Dermis microvascular lymphatic vessel endothelial cell (primary cell): ENCODE data around the gene GAPT. TPM values are rescaled to one million over a fixed set of nuclear protein-coding genes. Genes with fewer than 3 reads are reported as not detected.
"Not testable (repeated sequence)": the region's sequence is repeated elsewhere in the genome, so short reads cannot be mapped to it uniquely, and the experiment has no call there.

ENCODE experiments used
- DNase-seq, 2 donors: peaks; one replicate each; pipeline versions ENCODE4 v3.0.0 to v3.0.0-alpha.2; 2010; ENCODE audit warnings: low read depth in 2 of 2
- total RNA-seq: library from RNA; depleted of rRNA; stranded (reverse); fragments of >200 nt; gene quantifications from 2 replicates; pipeline ENCODE4 v1.2.1, GENCODE V29; 2014

Gene GAPT
- total RNA-seq, 1 donor from 2014 or later: not detected

DNA sequence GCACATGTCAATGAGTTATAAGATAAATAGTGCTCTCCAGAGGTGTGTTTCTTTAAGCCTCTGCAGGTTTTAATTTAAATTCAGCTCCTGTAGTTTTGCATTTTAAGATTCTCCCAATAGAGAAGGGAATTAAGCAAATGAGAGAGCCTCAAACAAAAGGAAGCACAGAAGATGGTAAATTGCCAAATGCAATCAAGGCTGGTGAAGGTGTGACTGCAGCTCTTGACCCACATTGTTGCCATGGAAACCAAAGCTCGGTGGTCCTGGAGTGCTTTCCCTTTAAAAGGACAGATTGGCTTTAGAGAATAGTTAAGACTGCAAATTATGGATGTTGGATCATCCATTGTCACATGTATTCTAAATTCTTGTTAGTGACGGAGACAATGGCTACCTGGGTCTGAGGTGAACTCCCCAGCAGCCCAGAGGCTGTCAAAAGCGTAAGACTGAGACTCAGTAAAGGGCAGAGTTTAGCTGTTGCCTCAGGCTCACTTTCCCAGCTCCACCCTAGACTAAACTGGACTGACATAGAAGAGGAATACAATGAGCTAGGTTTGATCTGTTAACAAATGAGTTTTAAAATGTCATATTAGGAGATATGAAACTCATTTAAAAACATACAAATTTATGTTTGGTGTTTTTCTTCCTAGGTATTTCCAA, 12.3 kb downstream of the GAPT start:
- no peak for DNase-seq

DNA sequence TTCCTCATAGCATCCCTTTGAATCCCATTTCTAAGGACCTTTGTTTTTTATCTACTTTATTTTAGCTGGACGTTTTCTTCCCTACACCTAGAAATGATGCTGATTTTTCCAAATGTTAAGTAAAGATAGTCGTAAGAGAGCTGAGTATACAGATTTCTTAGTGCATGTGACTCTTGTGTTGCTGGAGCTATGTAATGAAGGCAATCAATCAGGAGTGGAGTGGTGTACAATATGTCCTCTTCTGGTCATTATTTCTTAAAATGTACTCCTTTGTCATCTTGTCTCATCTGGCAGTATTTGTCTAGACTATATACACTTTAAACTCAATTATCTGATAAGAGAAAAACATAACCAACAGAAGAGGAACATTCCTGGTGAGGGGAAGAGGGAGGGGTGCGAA, 13.5 kb downstream of the GAPT start:
- no peak for DNase-seq

DNA sequence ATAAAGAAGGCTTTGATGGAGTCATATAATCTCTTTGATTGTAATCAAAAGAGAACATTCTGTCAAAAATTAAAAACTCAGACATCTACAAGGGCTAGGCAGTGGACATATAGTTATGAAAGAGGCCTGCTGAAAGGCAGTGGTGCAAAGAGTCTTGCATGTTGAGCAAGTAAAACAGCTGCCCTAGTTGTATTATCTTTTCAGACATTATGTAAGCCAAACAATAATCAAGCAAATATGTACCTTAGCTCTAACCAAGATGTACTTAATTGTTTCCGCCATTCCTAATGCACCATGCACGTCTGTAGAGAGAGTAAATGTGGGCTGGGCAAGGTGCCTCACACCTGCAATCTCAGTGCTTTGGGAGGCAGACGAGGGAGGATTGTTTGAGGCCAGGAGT, 14.3 kb downstream of the GAPT start:
- DNase-seq: no peak

DNA sequence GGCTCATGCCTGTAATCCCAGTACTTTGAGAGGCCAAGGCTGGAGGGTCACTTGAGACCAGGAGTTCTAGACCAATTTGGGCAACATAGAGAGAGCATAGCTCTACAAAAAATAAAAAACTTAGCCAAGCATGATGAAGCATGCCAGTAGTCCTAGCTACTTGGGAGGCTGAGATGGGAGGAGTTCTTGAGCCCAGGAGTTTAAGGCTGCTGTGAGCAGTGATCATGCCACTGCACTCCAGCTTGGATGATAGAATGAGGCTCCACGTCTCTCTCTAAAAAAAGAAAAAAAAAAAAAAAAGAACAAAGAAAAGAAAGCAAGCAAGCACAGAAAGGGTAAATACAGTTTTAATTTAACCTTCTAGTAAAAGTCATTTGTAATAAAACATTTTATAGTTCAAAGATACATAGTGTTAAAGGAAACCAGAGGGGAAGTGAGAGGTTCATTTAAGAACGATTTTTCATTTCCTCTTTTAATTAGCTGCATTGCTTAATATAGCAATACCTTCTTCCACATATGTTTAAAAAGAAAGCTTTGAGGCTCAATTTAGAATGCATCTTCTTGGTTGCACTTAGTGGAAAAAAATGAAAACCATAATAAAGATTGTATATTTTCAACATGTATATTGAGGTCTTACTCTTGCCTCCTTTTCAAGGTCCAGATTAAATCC, 14.9 kb downstream of the GAPT start:
- no peak for DNase-seq

DNA sequence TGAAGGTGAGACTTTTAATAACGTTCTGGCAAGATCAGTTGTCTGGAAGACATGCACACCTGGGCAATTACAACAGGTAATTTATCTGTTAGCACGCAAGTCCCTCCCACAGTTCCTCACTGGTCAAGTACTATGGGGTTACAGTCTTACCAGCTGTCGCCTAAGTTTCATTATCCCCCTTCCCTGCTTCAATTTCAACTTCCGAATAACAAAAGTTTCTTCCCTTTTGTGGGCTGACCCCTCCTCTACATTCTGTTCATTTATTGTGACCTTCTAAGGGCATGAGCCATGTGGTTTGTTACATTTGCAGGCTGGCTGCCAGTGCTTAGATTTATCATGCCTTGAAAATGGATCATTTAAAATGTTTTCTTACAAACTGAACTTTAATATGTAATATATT, 16.5 kb downstream of the GAPT start:
- DNase-seq: no peak

DNA sequence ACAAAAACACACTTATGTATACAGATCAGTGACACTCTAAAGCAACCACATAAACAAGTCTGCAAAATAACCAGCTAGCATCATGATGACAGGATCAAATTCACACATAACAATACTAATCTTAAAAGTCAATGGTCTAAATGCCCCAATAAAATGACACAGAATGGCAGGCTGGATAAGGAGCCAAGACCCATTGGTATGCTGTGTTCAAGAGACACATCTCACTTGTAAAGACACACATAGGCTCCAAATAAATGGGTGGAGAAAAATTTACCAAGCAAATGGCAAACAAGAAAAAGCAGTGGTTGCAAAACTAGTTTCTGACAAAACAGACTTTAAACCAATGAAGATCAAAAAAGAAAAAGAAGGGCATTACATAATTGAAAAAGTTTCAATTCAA, 26.0 kb downstream of the GAPT start:
- no peak for DNase-seq

DNA sequence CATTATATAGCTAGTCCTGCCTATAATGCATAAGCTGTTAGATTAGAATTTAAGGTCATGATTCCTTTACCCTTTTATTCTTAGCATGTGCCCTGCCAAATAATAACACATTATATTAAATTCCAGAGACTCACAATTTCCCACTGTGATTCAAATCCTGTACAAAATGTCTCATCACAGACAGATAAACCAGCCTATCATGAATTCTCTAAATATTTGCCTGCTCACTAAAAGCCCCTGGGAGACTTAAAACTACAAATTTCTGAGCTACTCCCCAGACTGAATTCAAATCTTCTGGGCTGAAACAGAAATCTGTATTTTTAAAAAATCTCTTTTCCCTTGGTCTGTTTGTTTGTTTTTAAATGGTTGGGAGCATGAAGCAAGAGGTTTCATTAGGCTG, 32.7 kb downstream of the GAPT start:
- DNase-seq: no peak

DNA sequence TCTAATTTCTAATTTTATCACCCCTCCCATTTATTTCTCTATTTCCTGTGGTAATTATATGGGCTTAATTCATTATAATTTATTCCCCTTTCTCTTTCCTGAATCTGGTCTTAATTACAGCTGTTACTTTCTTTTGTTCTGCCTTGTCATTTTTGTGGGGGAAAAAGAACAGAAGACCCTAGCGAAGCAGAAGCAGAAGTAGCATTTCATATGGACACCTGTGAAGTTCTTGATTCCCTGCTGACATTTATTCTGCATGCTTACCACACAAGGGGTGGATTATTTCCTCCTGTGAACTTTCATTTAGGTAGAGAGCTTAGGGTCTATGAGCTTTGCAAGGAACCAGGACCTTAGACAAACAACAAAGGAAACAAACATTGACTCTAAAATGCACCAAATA, 33.3 kb downstream of the GAPT start:
- DNase-seq: no peak

DNA sequence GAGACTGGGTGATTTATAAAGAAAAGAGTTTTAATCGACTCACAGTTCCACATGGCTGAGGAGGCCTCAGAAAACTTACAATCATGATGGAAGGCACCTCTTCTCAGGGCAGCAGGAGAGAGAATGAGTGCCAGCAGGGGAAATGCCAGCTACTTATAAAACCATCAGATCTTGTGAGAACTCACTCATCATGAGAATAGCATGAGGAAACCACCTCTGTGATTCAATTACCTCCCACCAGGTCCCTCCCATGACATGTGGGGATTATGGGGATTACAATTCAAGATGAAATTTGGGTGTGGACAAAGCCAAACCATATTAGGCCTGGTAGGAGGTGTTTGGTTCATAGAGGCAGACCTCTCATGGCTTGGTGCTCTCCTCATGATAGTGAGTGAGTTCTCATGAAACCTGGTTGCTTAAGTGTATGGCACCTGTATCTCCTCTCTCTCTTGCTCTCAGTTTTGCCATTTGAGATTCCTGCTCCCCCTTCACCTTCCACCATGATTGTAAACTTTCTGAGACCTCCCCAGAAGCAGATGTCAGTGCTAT, 39.8 kb downstream of the GAPT start:
- no peak for DNase-seq

DNA sequence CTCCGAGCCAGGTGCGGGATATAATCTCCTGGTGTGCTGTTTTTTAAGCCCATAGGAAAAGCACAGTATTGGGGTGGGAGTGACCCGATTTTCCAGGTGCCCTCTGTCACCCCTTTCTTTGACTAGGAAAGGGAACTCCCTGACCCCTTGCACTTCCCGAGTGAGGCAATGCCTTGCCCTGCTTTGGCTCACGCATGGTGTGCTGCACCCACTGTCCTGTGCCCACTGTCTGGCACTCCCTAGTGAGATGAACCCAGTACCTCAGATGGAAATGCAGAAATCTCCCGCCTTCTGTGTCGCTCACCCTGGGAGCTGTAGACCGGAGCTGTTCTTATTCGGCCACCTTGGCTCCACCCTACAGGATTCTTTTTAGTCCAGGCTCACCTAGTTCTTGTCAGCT, 50.7 kb downstream of the GAPT start:
- not testable (repeated sequence) for DNase-seq

DNA sequence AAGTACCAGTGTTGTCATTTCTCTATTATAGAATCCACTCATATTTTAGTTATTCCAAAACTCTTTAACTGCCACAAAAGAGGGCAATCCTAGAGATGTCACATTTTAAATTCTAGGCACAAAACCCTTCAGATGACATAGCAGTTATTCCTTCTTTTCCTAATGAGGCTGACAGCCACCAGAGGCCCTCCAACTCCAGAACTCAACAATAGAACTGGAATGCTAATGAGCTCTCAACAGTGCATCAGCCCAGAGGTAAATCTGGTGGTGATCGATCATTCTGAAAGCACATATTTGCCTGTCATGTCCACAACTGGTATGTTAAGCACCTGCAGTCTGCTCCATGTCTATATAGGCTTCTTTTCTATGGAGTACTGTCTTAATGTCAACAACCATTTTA, 51.5 kb downstream of the GAPT start:
- peak in 1 of 2 donors; percentile 3 for DNase-seq

DNA sequence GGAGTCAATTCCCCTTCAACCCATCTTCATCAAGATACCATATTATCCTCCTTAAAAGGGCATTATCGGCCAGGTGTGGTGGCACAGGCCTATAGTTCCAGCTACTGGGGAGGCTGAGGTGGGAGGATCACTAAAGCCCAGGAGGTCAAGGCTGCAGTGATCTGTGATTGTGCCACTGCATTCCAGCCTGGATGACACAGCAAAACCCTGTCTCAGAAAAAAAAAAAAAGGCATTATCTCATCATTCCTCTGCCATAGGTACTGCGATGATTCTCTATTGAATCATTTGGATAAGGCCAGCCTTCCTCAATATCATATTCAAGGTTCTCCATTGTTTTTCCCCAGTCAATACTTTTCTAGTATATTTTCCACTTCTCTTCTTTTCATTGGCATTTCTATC, 52.5 kb downstream of the GAPT start:
- DNase-seq: no peak

DNA sequence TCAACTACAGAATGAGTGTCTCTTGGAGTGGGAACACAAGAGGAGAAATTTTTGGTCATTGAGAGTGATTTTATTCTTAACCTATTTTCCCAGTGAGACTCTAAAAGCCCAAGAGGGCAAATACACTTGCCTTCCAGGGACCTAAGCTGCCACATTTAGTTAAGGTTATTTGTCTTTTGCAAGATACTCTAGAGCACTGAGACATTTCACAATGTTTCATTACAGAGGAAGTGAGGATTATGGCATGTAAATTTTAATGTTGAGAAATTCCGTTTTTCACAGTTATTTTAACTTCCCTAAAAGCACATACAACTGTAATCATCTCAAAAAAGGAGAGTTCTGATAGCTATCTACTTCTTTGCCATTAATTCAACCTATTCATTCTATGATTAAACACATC, 53.0 kb downstream of the GAPT start:
- DNase-seq: no peak

DNA sequence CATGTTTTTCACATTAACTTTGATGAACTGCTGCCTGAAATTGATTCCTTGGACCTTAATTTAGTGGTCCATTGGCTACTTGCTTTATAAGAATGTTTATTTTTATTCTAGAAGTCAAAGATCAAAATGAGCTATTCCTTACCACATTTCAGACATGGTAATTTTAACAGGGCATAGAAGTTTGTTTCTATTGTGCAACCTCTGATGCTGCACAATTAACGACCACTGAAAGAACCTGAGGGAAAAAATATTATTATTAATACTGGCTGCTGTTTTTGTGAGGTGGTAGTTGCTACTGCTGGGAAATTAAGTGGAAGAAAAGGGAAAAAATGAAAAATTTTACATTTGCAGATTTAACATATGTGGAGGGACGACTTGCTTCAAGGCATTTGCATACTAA, 53.7 kb downstream of the GAPT start:
- DNase-seq: no peak

DNA sequence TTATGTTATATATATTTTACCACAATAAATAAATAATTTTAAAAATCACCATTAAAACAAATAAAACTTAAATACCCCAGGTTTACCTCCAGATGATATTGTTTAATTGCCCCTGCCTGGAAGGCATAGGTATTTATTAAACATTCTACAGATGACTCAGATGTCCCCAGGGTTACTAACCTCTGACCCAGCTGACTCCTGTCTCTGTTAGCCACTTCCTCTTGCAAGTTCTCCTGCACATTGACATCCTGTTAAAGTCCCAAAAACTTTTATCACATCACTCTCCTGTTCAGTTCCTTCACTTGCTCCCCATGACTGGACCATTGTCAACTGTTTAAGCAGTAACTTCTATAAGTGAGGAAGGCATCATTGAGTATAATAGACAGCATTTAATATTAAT, 54.7 kb downstream of the GAPT start:
- peak; percentile 2 to 10 for DNase-seq

Other genes starting within 250 kb of the GAPT start
- gene PLK2, start 31.3 kb upstream of the GAPT start, total RNA-seq: 428 and 578 TPM in 2 replicates
- gene RAB3C, start 91.6 kb downstream of the GAPT start, total RNA-seq: under 0.01 and 0.38 TPM in 2 replicates